Measurements from ENCODE around the gene TULP4.

Gene TULP4

GRCh38 chr6:158413028-158413427, 100.8 kb downstream of the TULP4 start:
- H3K27ac ChIP-seq (ENCODE audit: low read length): no peak overlapping the region
- peaks cover 0 to 11% of the 10 kb centered on the region in 2 donors for H3K4me1 ChIP-seq (ENCODE audit: control insufficient read depth in 1 of 2, insufficient read depth in 2 of 2, low read length in 2 of 2)
- H3K27me3 ChIP-seq (ENCODE audit: low read depth, low read length): no peaks in the 10 kb centered on the region
- H3K4me3 ChIP-seq (ENCODE audit: low read depth in 1 of 2, low read length in 2 of 2): no peak overlapping the region
- H3K36me3 ChIP-seq (ENCODE audit: control insufficient read depth in 1 of 2, insufficient read depth in 2 of 2, low read length in 2 of 2): peaks cover 0 to 14% of the 10 kb centered on the region in 2 donors
- H3K9me3 ChIP-seq (ENCODE audit: control insufficient read depth in 1 of 2, low read length in 2 of 2): no peaks in the 10 kb centered on the region

GRCh38 chr6:158413814-158414565, 101.7 kb downstream of the TULP4 start:
- Histone ChIP-seq H3K36me3 (ENCODE audit: control insufficient read depth in 1 of 2, insufficient read depth in 2 of 2, low read length in 2 of 2) (peaks cover 0 to 14% of the 10 kb centered on the region in 2 donors), H3K4me3 (ENCODE audit: low read depth in 1 of 2, low read length in 2 of 2) (no peak overlapping the region), H3K9me3 (ENCODE audit: control insufficient read depth in 1 of 2, low read length in 2 of 2) (peaks cover 0 to under 1% of the 10 kb centered on the region in 2 donors), H3K4me1 (ENCODE audit: control insufficient read depth in 1 of 2, insufficient read depth in 2 of 2, low read length in 2 of 2) (peaks cover 0 to under 1% of the 10 kb centered on the region in 2 donors), H3K27me3 (ENCODE audit: low read depth, low read length) (no peaks in the 10 kb centered on the region), H3K27ac (ENCODE audit: low read length) (no peak overlapping the region)

- Histone ChIP-seq H3K27me3 (ENCODE audit: low read depth, low read length) (no peaks in the 10 kb centered on the region), H3K27ac (ENCODE audit: low read length) (no peak overlapping the region), H3K36me3 (ENCODE audit: control insufficient read depth in 1 of 2, insufficient read depth in 2 of 2, low read length in 2 of 2) (peaks cover 0 to 14% of the 10 kb centered on the region in 2 donors), H3K4me3 (ENCODE audit: low read depth in 1 of 2, low read length in 2 of 2) (no peak overlapping the region), H3K9me3 (ENCODE audit: control insufficient read depth in 1 of 2, low read length in 2 of 2) (peaks cover 0 to 2% of the 10 kb centered on the region in 2 donors), H3K4me1 (ENCODE audit: control insufficient read depth in 1 of 2, insufficient read depth in 2 of 2, low read length in 2 of 2) (no peaks in the 10 kb centered on the region)
Measured at GRCh38 chr6:158414851-158415262, 102.6 kb downstream of the TULP4 start.

GRCh38 chr6:158415666-158416065, 103.4 kb downstream of the TULP4 start:
- Histone ChIP-seq H3K27ac (ENCODE audit: low read length) (no peak overlapping the region), H3K36me3 (ENCODE audit: control insufficient read depth in 1 of 2, insufficient read depth in 2 of 2, low read length in 2 of 2) (peaks cover 0 to 14% of the 10 kb centered on the region in 2 donors)

GRCh38 chr6:158416883-158417759, 104.9 kb downstream of the TULP4 start:
- Histone ChIP-seq H3K36me3 (ENCODE audit: control insufficient read depth in 1 of 2, insufficient read depth in 2 of 2, low read length in 2 of 2) (peaks cover 0 to 14% of the 10 kb centered on the region in 2 donors), H3K27ac (ENCODE audit: low read length) (no peak overlapping the region), H3K27me3 (ENCODE audit: low read depth, low read length) (no peaks in the 10 kb centered on the region), H3K4me1 (ENCODE audit: control insufficient read depth in 1 of 2, insufficient read depth in 2 of 2, low read length in 2 of 2) (no peaks in the 10 kb centered on the region), H3K4me3 (ENCODE audit: low read depth in 1 of 2, low read length in 2 of 2) (no peak overlapping the region), H3K9me3 (ENCODE audit: control insufficient read depth in 1 of 2, low read length in 2 of 2) (peaks cover 0 to 2% of the 10 kb centered on the region in 2 donors)

More at GRCh38 chr6:158415666-158416065, 103.4 kb downstream of the TULP4 start:
- H3K4me3 ChIP-seq (ENCODE audit: low read depth in 1 of 2, low read length in 2 of 2): no peak overlapping the region
- H3K9me3 ChIP-seq (ENCODE audit: control insufficient read depth in 1 of 2, low read length in 2 of 2): peaks cover 0 to 2% of the 10 kb centered on the region in 2 donors
- no peaks in the 10 kb centered on the region for H3K27me3 ChIP-seq (ENCODE audit: low read depth, low read length)
- H3K4me1 ChIP-seq (ENCODE audit: control insufficient read depth in 1 of 2, insufficient read depth in 2 of 2, low read length in 2 of 2): no peaks in the 10 kb centered on the region

GRCh38 chr6:158417760-158418098, 105.5 kb downstream of the TULP4 start:
- no peaks in the 10 kb centered on the region for H3K27me3 ChIP-seq (ENCODE audit: low read depth, low read length)
- peaks cover 0 to 2% of the 10 kb centered on the region in 2 donors for H3K9me3 ChIP-seq (ENCODE audit: control insufficient read depth in 1 of 2, low read length in 2 of 2)
- H3K4me3 ChIP-seq (ENCODE audit: low read depth in 1 of 2, low read length in 2 of 2): no peak overlapping the region
- H3K36me3 ChIP-seq (ENCODE audit: control insufficient read depth in 1 of 2, insufficient read depth in 2 of 2, low read length in 2 of 2): peaks cover 0 to 14% of the 10 kb centered on the region in 2 donors
- no peaks in the 10 kb centered on the region for H3K4me1 ChIP-seq (ENCODE audit: control insufficient read depth in 1 of 2, insufficient read depth in 2 of 2, low read length in 2 of 2)
- no peak overlapping the region for H3K27ac ChIP-seq (ENCODE audit: low read length)

- Histone ChIP-seq H3K27ac (ENCODE audit: low read length) (no peak overlapping the region), H3K4me1 (ENCODE audit: control insufficient read depth in 1 of 2, insufficient read depth in 2 of 2, low read length in 2 of 2) (no peaks in the 10 kb centered on the region), H3K4me3 (ENCODE audit: low read depth in 1 of 2, low read length in 2 of 2) (no peak overlapping the region), H3K27me3 (ENCODE audit: low read depth, low read length) (no peaks in the 10 kb centered on the region), H3K9me3 (ENCODE audit: control insufficient read depth in 1 of 2, low read length in 2 of 2) (peaks cover 0 to 2% of the 10 kb centered on the region in 2 donors), H3K36me3 (ENCODE audit: control insufficient read depth in 1 of 2, insufficient read depth in 2 of 2, low read length in 2 of 2) (peaks cover 0 to 13% of the 10 kb centered on the region in 2 donors)
Measured at GRCh38 chr6:158418501-158418900, 106.2 kb downstream of the TULP4 start.

- Histone ChIP-seq H3K9me3 (ENCODE audit: control insufficient read depth in 1 of 2, low read length in 2 of 2) (peaks cover 0 to 2% of the 10 kb centered on the region in 2 donors), H3K36me3 (ENCODE audit: control insufficient read depth in 1 of 2, insufficient read depth in 2 of 2, low read length in 2 of 2) (peaks cover 0 to 10% of the 10 kb centered on the region in 2 donors), H3K4me1 (ENCODE audit: control insufficient read depth in 1 of 2, insufficient read depth in 2 of 2, low read length in 2 of 2) (no peaks in the 10 kb centered on the region), H3K4me3 (ENCODE audit: low read depth in 1 of 2, low read length in 2 of 2) (no peak overlapping the region), H3K27me3 (ENCODE audit: low read depth, low read length) (no peaks in the 10 kb centered on the region), H3K27ac (ENCODE audit: low read length) (no peak overlapping the region)
Measured at GRCh38 chr6:158419339-158419909, 107.2 kb downstream of the TULP4 start.

- Histone ChIP-seq H3K4me1 (ENCODE audit: control insufficient read depth in 1 of 2, insufficient read depth in 2 of 2, low read length in 2 of 2) (no peaks in the 10 kb centered on the region), H3K4me3 (ENCODE audit: low read depth in 1 of 2, low read length in 2 of 2) (no peak overlapping the region), H3K27me3 (ENCODE audit: low read depth, low read length) (no peaks in the 10 kb centered on the region), H3K36me3 (ENCODE audit: control insufficient read depth in 1 of 2, insufficient read depth in 2 of 2, low read length in 2 of 2) (peaks cover 0 to 10% of the 10 kb centered on the region in 2 donors), H3K27ac (ENCODE audit: low read length) (no peak overlapping the region), H3K9me3 (ENCODE audit: control insufficient read depth in 1 of 2, low read length in 2 of 2) (peaks cover 0 to 2% of the 10 kb centered on the region in 2 donors)
Measured at GRCh38 chr6:158421381-158421780, 109.1 kb downstream of the TULP4 start.

GRCh38 chr6:158422629-158423238, 110.5 kb downstream of the TULP4 start:
- Histone ChIP-seq H3K36me3 (ENCODE audit: control insufficient read depth in 1 of 2, insufficient read depth in 2 of 2, low read length in 2 of 2) (no peaks in the 10 kb centered on the region), H3K4me3 (ENCODE audit: low read depth in 1 of 2, low read length in 2 of 2) (no peak overlapping the region), H3K9me3 (ENCODE audit: control insufficient read depth in 1 of 2, low read length in 2 of 2) (peaks cover 0 to 2% of the 10 kb centered on the region in 2 donors), H3K27me3 (ENCODE audit: low read depth, low read length) (no peaks in the 10 kb centered on the region), H3K4me1 (ENCODE audit: control insufficient read depth in 1 of 2, insufficient read depth in 2 of 2, low read length in 2 of 2) (no peaks in the 10 kb centered on the region), H3K27ac (ENCODE audit: low read length) (no peak overlapping the region)

- Histone ChIP-seq H3K36me3 (ENCODE audit: control insufficient read depth in 1 of 2, insufficient read depth in 2 of 2, low read length in 2 of 2) (peaks cover 0 to 13% of the 10 kb centered on the region in 2 donors), H3K4me1 (ENCODE audit: control insufficient read depth in 1 of 2, insufficient read depth in 2 of 2, low read length in 2 of 2) (no peaks in the 10 kb centered on the region), H3K4me3 (ENCODE audit: low read depth in 1 of 2, low read length in 2 of 2) (no peak overlapping the region), H3K9me3 (ENCODE audit: control insufficient read depth in 1 of 2, low read length in 2 of 2) (no peaks in the 10 kb centered on the region), H3K27me3 (ENCODE audit: low read depth, low read length) (no peaks in the 10 kb centered on the region), H3K27ac (ENCODE audit: low read length) (no peak overlapping the region)
Measured at GRCh38 chr6:158431036-158431435, 118.8 kb downstream of the TULP4 start.

All from muscle layer of duodenum (tissue), 2 donors.